Measurements from ENCODE around the gene NFKB2. TPM values are rescaled to one million over a fixed set of nuclear protein-coding genes. Genes with fewer than 3 reads are reported as not detected.

The NFKB2 gene
- total and polyA plus RNA-seq, 2 donors (not counting 1 experiment from before 2014, with no cell fraction given): 255 to 398 TPM

DNA sequence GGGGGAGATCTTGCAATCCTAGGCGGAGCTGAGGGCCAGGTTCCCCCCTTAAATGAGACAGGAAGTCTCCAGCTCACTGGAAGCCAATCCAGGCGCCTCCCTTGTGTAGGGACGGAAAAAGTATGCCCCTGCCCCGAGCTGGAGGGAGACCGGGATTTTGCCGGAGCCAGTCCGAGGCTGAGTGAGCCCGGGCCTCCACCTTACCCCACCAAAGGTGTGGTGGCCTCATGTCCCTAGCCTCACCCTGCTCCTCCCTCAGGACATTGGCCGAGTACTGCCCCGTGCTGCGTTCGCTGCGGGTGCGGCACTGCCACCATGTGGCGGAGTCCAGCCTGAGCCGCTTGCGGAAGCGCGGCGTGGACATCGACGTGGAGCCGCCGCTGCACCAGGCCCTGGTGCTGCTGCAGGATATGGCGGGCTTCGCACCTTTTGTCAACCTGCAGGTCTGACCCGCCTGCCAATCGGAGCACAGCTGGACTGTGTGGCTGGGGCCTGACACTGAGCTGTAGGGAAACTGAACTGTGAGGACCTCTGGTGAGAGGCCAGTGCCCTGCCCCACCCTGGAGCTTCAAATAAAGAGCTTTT is 27.1 kb downstream of the NFKB2 start:
- H3K27me3 Mint-ChIP-seq: peaks cover 7% of the 10 kb centered on the region
- ATAC-seq (ENCODE audit: low read depth): peak; percentile 19
- H3K79me2 ChIP-seq (ENCODE audit: control insufficient read depth, insufficient read depth, low read length): no peaks in the 10 kb centered on the region
- peaks cover 0 to 14% of the 10 kb centered on the region in 2 experiments for H3K36me3 ChIP-seq (replicated peaks in 1 of 2; ENCODE audit: control extremely low read depth in 1 of 2, control insufficient read depth in 1 of 2, extremely low read depth in 1 of 2, insufficient read depth in 2 of 2, low read length in 1 of 2)
- DNase-seq: peak; percentile 74
- ChIA-PET POLR2A (interaction anchor here (0.6 to 5.2 kb wide), 6 partner anchors 9 to 304 kb away, joined by 3 to 38 read pairs (median 12); partner anchors contain the start of genes C10orf95, CUEDC2 and NFKB2), CTCF (interaction anchor here (0.7 to 6.1 kb wide), 16 partner anchors 9 to 253 kb away, joined by 3 to 108 read pairs (median 8); partner anchors contain the start of genes C10orf95, CUEDC2 and NFKB2)
- H2AFZ ChIP-seq (ENCODE audit: insufficient read depth, low read depth, low read length, poor library complexity, severe bottlenecking): peak overlapping the region; percentile 94
- peaks cover 0 to 17% (median 11%) of the 10 kb centered on the region in 4 experiments for H3K27me3 ChIP-seq (replicated peaks in 1 of 4; ENCODE audit: control extremely low read depth in 1 of 4, control insufficient read depth in 3 of 4, insufficient read depth in 4 of 4, low read length in 3 of 4)
- H3K4me1 Mint-ChIP-seq: peaks cover 38% of the 10 kb centered on the region
- no peaks in the 10 kb centered on the region for H3K9me3 Mint-ChIP-seq (ENCODE audit: insufficient read depth)
- H3K4me3 Mint-ChIP-seq: peak overlapping the region; percentile 99
- intact Hi-C loops (cut with micrococcal nuclease): loop anchor here (5.0 kb wide), 1 partner anchor 290 kb away; the partner anchor contains the start of gene PPRC1
- H3K4me1 ChIP-seq (ENCODE audit: control insufficient read depth in 2 of 2, insufficient read depth in 2 of 2, low read length in 2 of 2): peaks cover 32 to 34% of the 10 kb centered on the region in 2 donors
- H3K9ac ChIP-seq (ENCODE audit: low read length): peak overlapping the region; percentile 77
- peak overlapping the region; percentile 16 to 39 for H3K27ac ChIP-seq (ENCODE audit: low read length in 2 of 2)
- peaks cover 0 to 9% (median 0%) of the 10 kb centered on the region in 3 donors for H3K9me3 ChIP-seq (ENCODE audit: control extremely low read depth in 1 of 3, control insufficient read depth in 2 of 3, insufficient read depth in 1 of 3, low read length in 2 of 3)
- WGBS (ENCODE audit: insufficient coverage): 15% methylated on average over 28 of the region's 28 CpGs
- peaks cover 17% of the 10 kb centered on the region for H4K20me1 ChIP-seq (ENCODE audit: control insufficient read depth, insufficient read depth, low read length, poor library complexity, severe bottlenecking)
- TF ChIP-seq EZH2 (IDR thresholded peaks at IDR 0.05; ENCODE audit: borderline replicate concordance, insufficient read depth, low read depth, low read length, poor library complexity, severe bottlenecking) (no peak), CTCF (IDR thresholded peaks at IDR 0.05) (peak; percentile 67)
- H3K4me2 ChIP-seq (replicated peaks; ENCODE audit: low read depth, low read length, poor library complexity, severe bottlenecking): peak overlapping the region; percentile 90
- peak overlapping the region in 4 of 5 experiments; percentile 79 to 92 (median 90) for H3K4me3 ChIP-seq (ENCODE audit: control extremely low read depth in 1 of 5, extremely low read depth in 1 of 5, insufficient read depth in 1 of 5, low read depth in 2 of 5, low read length in 4 of 5)
- peak overlapping the region; percentile 77 for H3K27ac Mint-ChIP-seq
